H1 (cell line): ENCODE data around the gene OLFML2A. TPM values are rescaled to one million over a fixed set of nuclear protein-coding genes. Genes with fewer than 3 reads are reported as not detected.

Experiments
- CTCF ChIA-PET: fragments of 300-600 bp; sonication (Branson Sonifier 250); formaldehyde crosslinking; loops from one replicate; lab custom pipeline; 2021; ENCODE audit not compliant: partially characterized antibody; lab: Charles Lee
- POLR2A ChIA-PET: fragments of 300-600 bp; sonication (Branson Sonifier 250); formaldehyde crosslinking; loops from one replicate; lab custom pipeline; 2021; ENCODE audit warnings: inconsistent platforms; ENCODE audit not compliant: partially characterized antibody; lab: Charles Lee
- DNase-seq, 2 experiments: peaks; one replicate each; pipeline versions ENCODE4 v3.0.0 to v3.0.0-alpha.2; 2010 to 2022; ENCODE audit warnings: low spot score in 2 of 2, low read depth in 1 of 2, mixed read lengths in 1 of 2
- FAIRE-seq: peaks from 2 replicates; lab custom pipeline; 2011; peaks lifted over from hg19 to GRCh38; lab: Jason Lieb, UNC
- H2AFZ ChIP-seq: 2 replicates; pipeline ENCODE4 v1.8.1; 2012; ENCODE audit warnings: low read length, inconsistent platforms
- H2AK5ac ChIP-seq: 2 replicates; pipeline ENCODE4 v1.6.1; 2013; ENCODE audit warnings: low read depth, low read length
- H2BK120ac ChIP-seq: replicated peaks from 2 replicates; pipeline ENCODE3; 2013; ENCODE audit warnings: low read depth, low read length, inconsistent platforms
- H2BK12ac ChIP-seq: 2 replicates; pipeline ENCODE4 v1.6.1; 2013; ENCODE audit warnings: low read depth, low read length
- H2BK15ac ChIP-seq: 2 replicates; pipeline ENCODE4 v1.6.1; 2013; ENCODE audit warnings: low read length
- H2BK20ac ChIP-seq: 2 replicates; pipeline ENCODE4 v1.6.1; 2013; ENCODE audit warnings: low read length
- H2BK5ac ChIP-seq: 2 replicates; pipeline ENCODE4 v1.6.1; 2013; ENCODE audit warnings: low read depth, low read length
- H3K14ac ChIP-seq: 2 replicates; pipeline ENCODE4 v1.6.1; 2013; ENCODE audit warnings: inconsistent platforms; ENCODE audit not compliant: insufficient read length
- H3K18ac ChIP-seq: 2 replicates; pipeline ENCODE4 v1.6.1; 2013; ENCODE audit warnings: low read length; ENCODE audit errors: extremely low read depth
- H3K23ac ChIP-seq: 2 replicates; pipeline ENCODE4 v1.6.1; 2013; ENCODE audit warnings: inconsistent platforms; ENCODE audit not compliant: insufficient read length
- H3K23me2 ChIP-seq: 2 replicates; pipeline ENCODE4 v1.6.1; 2013; ENCODE audit warnings: low read depth, low read length
- H3K27ac ChIP-seq: 2 replicates; pipeline ENCODE4 v1.6.1; 2011; ENCODE audit warnings: low read depth, low read length, inconsistent platforms
- H3K27me3 ChIP-seq, 4 experiments: replicated peaks in 1 of 4; 1 replicate in 1 of 4; 2 replicates in 3 of 4; pipeline versions ENCODE4 v1.6.1 to v1.8.1; 2011 to 2013; ENCODE audit warnings: low read length in 3 of 4, mild to moderate bottlenecking in 3 of 4, inconsistent platforms in 2 of 4, mixed read lengths in 2 of 4, moderate library complexity in 1 of 4; ENCODE audit not compliant: control insufficient read depth in 3 of 4, insufficient read depth in 3 of 4; ENCODE audit errors: extremely low read depth in 1 of 4
- H3K36me3 ChIP-seq, 4 experiments: 2 replicates each; pipeline versions ENCODE4 v1.6.1 to v1.8.1; 2011 to 2013; ENCODE audit warnings: mild to moderate bottlenecking in 4 of 4, low read length in 3 of 4, moderate library complexity in 2 of 4, control low read depth in 1 of 4, inconsistent platforms in 1 of 4; ENCODE audit not compliant: insufficient read depth in 4 of 4, control insufficient read depth in 2 of 4
- H3K4ac ChIP-seq: replicated peaks from 2 replicates; pipeline ENCODE3; 2013; ENCODE audit warnings: low read length, low read depth, mixed read lengths, inconsistent platforms; ENCODE audit not compliant: insufficient read length
- H3K4me1 ChIP-seq, 4 experiments: replicated peaks in 1 of 4; 1 replicate in 1 of 4; 2 replicates in 3 of 4; pipeline versions ENCODE4 v1.6.1 to v1.8.1; 2011 to 2013; ENCODE audit warnings: low read length in 3 of 4, inconsistent platforms in 2 of 4, mixed read lengths in 1 of 4; ENCODE audit not compliant: insufficient read depth in 4 of 4, control insufficient read depth in 3 of 4
- H3K4me2 ChIP-seq, 2 experiments: 2 replicates each; pipeline versions ENCODE4 v1.6.1 to v1.8.1; 2011 to 2013; ENCODE audit warnings: low read depth in 2 of 2, low read length in 2 of 2, control low read depth in 1 of 2, inconsistent platforms in 1 of 2, mild to moderate bottlenecking in 1 of 2; ENCODE audit not compliant: insufficient read depth in 1 of 2
- H3K4me3 ChIP-seq, 4 experiments: fragments of 200-600, 300-600 bp in 1 of 4; sonication (generic), shearing (Covaris generic), sonication (Bioruptor Twin) in 1 of 4; 2 replicates each; pipeline versions ENCODE4 v1.5.1 to v1.8.1; 2011 to 2016; ENCODE audit warnings: low read length in 4 of 4, low read depth in 3 of 4, control low read depth in 2 of 4, inconsistent platforms in 2 of 4, mild to moderate bottlenecking in 2 of 4, mixed read lengths in 1 of 4, moderate library complexity in 1 of 4; ENCODE audit not compliant: insufficient read depth in 2 of 4; ENCODE audit errors: extremely low read depth in 1 of 4
- H3K56ac ChIP-seq: replicated peaks from 2 replicates; pipeline ENCODE3; 2013; ENCODE audit warnings: low read depth, mild to moderate bottlenecking, mixed read lengths, low read length, inconsistent platforms; ENCODE audit not compliant: insufficient read length
- H3K79me1 ChIP-seq: 2 replicates; pipeline ENCODE4 v1.6.1; 2013; ENCODE audit warnings: low read depth, low read length, control low read depth
- H3K79me2 ChIP-seq, 2 experiments: 2 replicates each; pipeline versions ENCODE4 v1.6.1 to v1.8.1; 2012 to 2013; ENCODE audit warnings: low read length in 2 of 2, mild to moderate bottlenecking in 2 of 2, inconsistent platforms in 1 of 2; ENCODE audit not compliant: insufficient read depth in 2 of 2, control insufficient read depth in 1 of 2
- H3K9ac ChIP-seq, 4 experiments: replicated peaks in 1 of 4; 1 replicate in 1 of 4; 2 replicates in 3 of 4; pipeline versions ENCODE4 v1.6.1 to v1.8.1; 2011 to 2013; ENCODE audit warnings: low read depth in 3 of 4, low read length in 3 of 4, control low read depth in 2 of 4, mild to moderate bottlenecking in 2 of 4, moderate library complexity in 2 of 4, inconsistent platforms in 1 of 4; ENCODE audit errors: extremely low read depth in 1 of 4
- H3K9me3 ChIP-seq, 2 experiments: 2 replicates each; pipeline versions ENCODE4 v1.6.1 to v1.8.1; 2012 to 2013; ENCODE audit warnings: mild to moderate bottlenecking in 2 of 2, moderate library complexity in 2 of 2, control low read depth in 1 of 2, inconsistent platforms in 1 of 2, low read depth in 1 of 2, low read length in 1 of 2, mixed read lengths in 1 of 2; ENCODE audit not compliant: insufficient read depth in 2 of 2
- H4K20me1 ChIP-seq, 2 experiments: replicated peaks in 1 of 2; 2 replicates each; pipeline versions ENCODE3 to v1.8.1; 2011 to 2013; ENCODE audit warnings: inconsistent platforms in 2 of 2, low read length in 2 of 2, mild to moderate bottlenecking in 1 of 2; ENCODE audit not compliant: insufficient read depth in 2 of 2, control insufficient read depth in 1 of 2
- H4K5ac ChIP-seq: 2 replicates; pipeline ENCODE4 v1.6.1; 2013; ENCODE audit warnings: low read length, low read depth, mixed read lengths, inconsistent platforms; ENCODE audit not compliant: insufficient read length
- H4K8ac ChIP-seq: 2 replicates; pipeline ENCODE4 v1.8.0; 2013; ENCODE audit warnings: mild to moderate bottlenecking, moderate library complexity, low read length, inconsistent platforms; ENCODE audit not compliant: insufficient read depth; ENCODE audit errors: extremely low read depth
- H4K91ac ChIP-seq: replicated peaks from 2 replicates; pipeline ENCODE3; 2013; ENCODE audit warnings: low read length, mixed read lengths, inconsistent platforms; ENCODE audit not compliant: insufficient read length
- ASH2L ChIP-seq: fragments of 200-600, 300-600 bp; sonication (generic); IDR thresholded peaks from one replicate; pipeline ENCODE4 v1.7.1; 2017; ENCODE audit warnings: low read length
- BCL11A ChIP-seq, 2 experiments: IDR thresholded peaks; one replicate each; pipeline ENCODE4 v1.6.1; 2011; ENCODE audit warnings: low read depth in 2 of 2, low read length in 2 of 2, mild to moderate bottlenecking in 2 of 2
- EGR1 ChIP-seq: IDR thresholded peaks from 2 replicates; pipeline ENCODE4 v1.6.1; 2011; ENCODE audit warnings: low read depth, low read length, borderline replicate concordance
- HDAC2 ChIP-seq, 2 experiments: fragments of 300-600 bp in 1 of 2; sonication (generic) in 1 of 2; IDR thresholded peaks; 2 replicates each; pipeline ENCODE4 v1.6.1; 2011 to 2012; ENCODE audit warnings: low read depth in 2 of 2, low read length in 2 of 2, mild to moderate bottlenecking in 2 of 2, moderate library complexity in 2 of 2, borderline replicate concordance in 1 of 2, inconsistent platforms in 1 of 2
- MAFK ChIP-seq: IDR thresholded peaks from 2 replicates; pipeline ENCODE4 v1.6.1; 2012; ENCODE audit warnings: low read depth, mild to moderate bottlenecking, improper control_type of control experiment, low read length
- PHF8 ChIP-seq: fragments of 200-600 bp; sonication (generic); conservative IDR thresholded peaks from 2 replicates; pipeline ENCODE4 v1.7.1; 2012; ENCODE audit warnings: low read depth, mild to moderate bottlenecking, inconsistent platforms, low read length, moderate library complexity
- RFX5 ChIP-seq: IDR thresholded peaks from 2 replicates; pipeline ENCODE4 v1.6.1; 2011; ENCODE audit warnings: low read depth, low read length, improper control_type of control experiment, borderline replicate concordance
- SP1 ChIP-seq: IDR thresholded peaks from 2 replicates; pipeline ENCODE4 v1.6.1; 2011; ENCODE audit warnings: low read depth, low read length
- SP4 ChIP-seq: IDR thresholded peaks from 2 replicates; pipeline ENCODE4 v1.6.1; 2012; ENCODE audit warnings: low read length, inconsistent platforms
- ZNF274 ChIP-seq: IDR thresholded peaks from 2 replicates; pipeline ENCODE4 v1.7.0; 2012; ENCODE audit warnings: low read length, borderline replicate concordance; ENCODE audit errors: extremely low read depth
- WGBS, 2 experiments: shearing (Covaris generic) in 1 of 2; methylation state at CpG; one replicate each; pipeline versions ENCODE4 v1.1.6 to v1.1.7; 2013 to 2015; ENCODE audit warnings: low lambda C conversion rate in 2 of 2, mixed read lengths in 2 of 2, inconsistent platforms in 1 of 2, low coverage in 1 of 2, missing lambda C conversion rate in 1 of 2; ENCODE audit not compliant: insufficient replicate concordance in 2 of 2, insufficient coverage in 1 of 2, insufficient read length in 1 of 2; ENCODE audit errors: extremely low coverage in 1 of 2, missing lambda C conversion rate in 1 of 2; 5-methylcytosine and 5-hydroxymethylcytosine counted together
- polyA plus RNA-seq, 7 experiments: library from polyadenylated mRNA; depleted of rRNA in 3 of 7; stranded (reverse) in 5 of 7; unstranded in 2 of 7; fragments of >200 nt in 5 of 7; fragments of 200-250 nt in 2 of 7; gene quantifications; 1 replicate in 5 of 7; 2 replicates in 1 of 7; 4 replicates in 1 of 7; pipeline versions ENCODE4 v1.2.1 to v1.2.3, GENCODE V29; 2011 to 2013; ENCODE audit warnings: missing spikeins in 2 of 7, mixed read lengths in 2 of 7
- total RNA-seq: library from RNA; stranded (reverse); fragmentation: NEBNext Ultra II Directional; extraction: Animal tissue kit (Norgen Biotek cat#: 25700); gene quantifications from 2 replicates; pipeline ENCODE4 v1.2.1, GENCODE V29; 2021
- TF ChIP-seq, protein P1 (sequence below): IDR thresholded peaks from 2 replicates; pipeline ENCODE4 v1.6.1; 2012; ENCODE audit warnings: inconsistent platforms

The OLFML2A gene
- total and polyA plus RNA-seq, 2 of the 8 experiments (the other 6 are each of a cell fraction or from before 2014, with no cell fraction given), result 7.8 to 11.5 TPM

DNA sequence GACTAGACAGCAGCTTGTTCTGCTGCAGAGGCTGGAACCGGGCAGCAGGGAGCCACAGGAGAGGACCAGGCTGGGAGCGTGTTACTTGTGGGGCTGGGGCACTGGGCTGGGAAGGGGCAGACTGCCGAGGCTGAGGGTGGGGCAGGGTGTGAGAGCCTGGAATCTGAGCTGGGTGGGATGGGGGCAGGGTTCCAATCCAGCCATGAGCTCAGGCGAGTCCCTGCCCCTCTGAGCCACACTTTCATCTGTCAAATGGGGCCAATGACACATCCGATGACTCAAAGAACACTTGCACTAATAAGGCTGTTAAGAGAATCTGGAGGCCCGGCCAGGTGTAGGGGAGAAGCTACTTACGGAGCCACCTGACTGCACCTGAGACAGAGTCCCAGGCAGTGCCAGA lies 57.7 kb downstream of the OLFML2A start:
- no peak overlapping the region for H3K56ac ChIP-seq
- H3K23me2 ChIP-seq, result no peaks in the 10 kb centered on the region
- ChIA-PET POLR2A (interaction anchor here (1.0 to 2.5 kb wide), 2 partner anchors 18 to 27 kb away, joined by 4 to 8 read pairs; partner anchors contain the start of genes ARPC5L and RPL35), CTCF (interaction anchor here (0.7 to 65.2 kb wide), 10 partner anchors 13 to 217 kb away, joined by 3 to 1529 read pairs (median 4); partner anchors contain the start of genes ARPC5L, NR6A1, OLFML2A and RPL35)
- H3K79me1 ChIP-seq, result no peaks in the 10 kb centered on the region
- no peak overlapping the region for H4K91ac ChIP-seq
- TF ChIP-seq, protein P1, sequence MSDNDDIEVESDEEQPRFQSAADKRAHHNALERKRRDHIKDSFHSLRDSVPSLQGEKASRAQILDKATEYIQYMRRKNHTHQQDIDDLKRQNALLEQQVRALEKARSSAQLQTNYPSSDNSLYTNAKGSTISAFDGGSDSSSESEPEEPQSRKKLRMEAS, result no peak
- TF ChIP-seq PHF8, result no peak
- no peak for TF ChIP-seq BCL11A (IDR thresholded peaks at IDR 0.05; ENCODE audit: low read depth in 2 of 2, low read length in 2 of 2)
- no peak for TF ChIP-seq ZNF274
- no peak for TF ChIP-seq RFX5
- no peak for TF ChIP-seq SP4
- no peak for TF ChIP-seq HDAC2 (IDR thresholded peaks at IDR 0.05; ENCODE audit: borderline replicate concordance in 1 of 2, low read depth in 2 of 2, low read length in 2 of 2)
- no peak for TF ChIP-seq SP1
- TF ChIP-seq EGR1, result no peak
- TF ChIP-seq MAFK, result no peak
- TF ChIP-seq ASH2L, result no peak
- H4K5ac ChIP-seq, result no peak overlapping the region
- H3K4me2 ChIP-seq, result no peak overlapping the region
- H4K8ac ChIP-seq, result no peak overlapping the region
- no peak overlapping the region for H2AFZ ChIP-seq
- H3K4me3 ChIP-seq, result no peak overlapping the region
- H3K9ac ChIP-seq, result no peak overlapping the region
- FAIRE-seq, result no peak
- no peaks in the 10 kb centered on the region for H3K79me2 ChIP-seq
- H3K4ac ChIP-seq, result no peak overlapping the region
- WGBS, 2 experiments, result 81% methylated on average over 7 of the region's 7 CpGs; no CpG with 5 or more reads in 1 of the 2 experiments
- H3K23ac ChIP-seq, result no peak overlapping the region
- no peaks in the 10 kb centered on the region for H4K20me1 ChIP-seq
- no peak overlapping the region for H2BK12ac ChIP-seq
- no peaks in the 10 kb centered on the region for H3K36me3 ChIP-seq
- no peaks in the 10 kb centered on the region for H3K9me3 ChIP-seq
- no peaks in the 10 kb centered on the region for H3K27me3 ChIP-seq
- H3K14ac ChIP-seq, result no peak overlapping the region
- H3K18ac ChIP-seq, result no peak overlapping the region
- peaks cover 0 to 4% (median 0%) of the 10 kb centered on the region in 4 experiments; a peak in 2 of 7 replicates for H3K4me1 ChIP-seq
- no peak overlapping the region for H2BK20ac ChIP-seq
- H2AK5ac ChIP-seq, result no peak overlapping the region
- DNase-seq, result no peak
- no peak overlapping the region for H2BK5ac ChIP-seq
- no peak overlapping the region for H3K27ac ChIP-seq
- no peak overlapping the region for H2BK120ac ChIP-seq
- H2BK15ac ChIP-seq, result no peak overlapping the region
